Measurements from ENCODE around the gene ARSK. TPM values are rescaled to one million over a fixed set of nuclear protein-coding genes. Genes with fewer than 3 reads are reported as not detected.

ARSK gene
- total and polyA plus RNA-seq, 7 donors: 0.60 to 13.3 (median 6.7) TPM

DNA sequence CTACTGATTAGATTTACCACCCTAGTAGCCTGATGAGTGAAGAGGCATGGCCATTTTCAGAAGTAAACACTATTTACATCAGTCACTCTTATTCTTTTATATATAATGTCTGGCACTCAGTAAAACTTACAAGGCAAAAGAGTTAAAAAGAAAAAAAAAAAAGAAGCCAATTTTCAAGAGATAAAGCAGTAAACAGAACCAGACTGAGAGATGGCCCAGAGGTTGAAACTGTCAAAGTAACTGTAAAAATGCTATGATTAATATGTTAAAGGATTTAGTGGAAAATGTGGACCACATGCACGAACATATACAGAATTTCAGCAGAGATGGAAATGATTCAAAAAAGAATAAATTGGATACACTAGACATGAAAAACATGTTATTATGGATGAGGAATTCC lies 58.6 kb downstream of the ARSK start:
- DNase-seq: no peak
- Histone ChIP-seq H3K4me1 (no peaks in the 10 kb centered on the region), H3K27ac (no peak overlapping the region), H3K27me3 (peaks cover 0 to 13% (median 0%) of the 10 kb centered on the region in 3 donors), H3K9me3 (no peaks in the 10 kb centered on the region), H3K4me3 (no peak overlapping the region), H3K36me3 (no peaks in the 10 kb centered on the region)
- 92 to 95% methylated on average over 1 of the region's 1 CpG for whole genome bisulfite sequencing, 2 donors
- intact Hi-C loops (cut with DNase I): no loop called here
- no peak for TF ChIP-seq POLR2A (IDR thresholded peaks at IDR 0.05)
- TF ChIP-seq EP300 (IDR thresholded peaks at IDR 0.05): no peak
- TF ChIP-seq, protein P1, sequence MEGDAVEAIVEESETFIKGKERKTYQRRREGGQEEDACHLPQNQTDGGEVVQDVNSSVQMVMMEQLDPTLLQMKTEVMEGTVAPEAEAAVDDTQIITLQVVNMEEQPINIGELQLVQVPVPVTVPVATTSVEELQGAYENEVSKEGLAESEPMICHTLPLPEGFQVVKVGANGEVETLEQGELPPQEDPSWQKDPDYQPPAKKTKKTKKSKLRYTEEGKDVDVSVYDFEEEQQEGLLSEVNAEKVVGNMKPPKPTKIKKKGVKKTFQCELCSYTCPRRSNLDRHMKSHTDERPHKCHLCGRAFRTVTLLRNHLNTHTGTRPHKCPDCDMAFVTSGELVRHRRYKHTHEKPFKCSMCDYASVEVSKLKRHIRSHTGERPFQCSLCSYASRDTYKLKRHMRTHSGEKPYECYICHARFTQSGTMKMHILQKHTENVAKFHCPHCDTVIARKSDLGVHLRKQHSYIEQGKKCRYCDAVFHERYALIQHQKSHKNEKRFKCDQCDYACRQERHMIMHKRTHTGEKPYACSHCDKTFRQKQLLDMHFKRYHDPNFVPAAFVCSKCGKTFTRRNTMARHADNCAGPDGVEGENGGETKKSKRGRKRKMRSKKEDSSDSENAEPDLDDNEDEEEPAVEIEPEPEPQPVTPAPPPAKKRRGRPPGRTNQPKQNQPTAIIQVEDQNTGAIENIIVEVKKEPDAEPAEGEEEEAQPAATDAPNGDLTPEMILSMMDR (IDR thresholded peaks at IDR 0.05): no peak
- no peak for TF ChIP-seq POLR2AphosphoS5 (IDR thresholded peaks at IDR 0.05)

DNA sequence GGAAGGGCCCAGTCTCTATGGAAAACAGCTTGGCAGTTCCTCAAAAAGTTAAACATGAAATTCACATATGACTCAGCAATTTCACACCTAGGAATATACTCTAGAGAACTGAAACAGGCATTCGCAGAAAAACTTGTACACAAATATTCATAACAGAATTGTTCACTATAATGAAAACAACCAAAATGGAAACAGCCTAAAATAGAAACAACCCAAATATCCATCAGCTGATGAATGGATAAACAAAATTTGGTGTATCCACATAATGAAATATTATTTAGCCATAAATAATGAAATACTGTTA lies 60.2 kb downstream of the ARSK start:
- intact Hi-C loops (cut with DNase I): no loop called here
- TF ChIP-seq POLR2AphosphoS5 (IDR thresholded peaks at IDR 0.05): no peak
- TF ChIP-seq, protein P1 (IDR thresholded peaks at IDR 0.05): no peak
- TF ChIP-seq EP300 (IDR thresholded peaks at IDR 0.05): no peak
- TF ChIP-seq POLR2A (IDR thresholded peaks at IDR 0.05): no peak
- no peaks in the 10 kb centered on the region for H3K9me3 ChIP-seq
- 84 to 86% methylated on average over 1 of the region's 1 CpG for WGBS, 2 donors
- H3K36me3 ChIP-seq: no peaks in the 10 kb centered on the region
- DNase-seq: no peak
- peaks cover 0 to 29% (median 0%) of the 10 kb centered on the region in 3 donors for H3K27me3 ChIP-seq
- no peak overlapping the region for H3K27ac ChIP-seq
- peaks cover 0 to 12% (median 9%) of the 10 kb centered on the region in 4 donors for H3K4me1 ChIP-seq
- no peak overlapping the region for H3K4me3 ChIP-seq

DNA sequence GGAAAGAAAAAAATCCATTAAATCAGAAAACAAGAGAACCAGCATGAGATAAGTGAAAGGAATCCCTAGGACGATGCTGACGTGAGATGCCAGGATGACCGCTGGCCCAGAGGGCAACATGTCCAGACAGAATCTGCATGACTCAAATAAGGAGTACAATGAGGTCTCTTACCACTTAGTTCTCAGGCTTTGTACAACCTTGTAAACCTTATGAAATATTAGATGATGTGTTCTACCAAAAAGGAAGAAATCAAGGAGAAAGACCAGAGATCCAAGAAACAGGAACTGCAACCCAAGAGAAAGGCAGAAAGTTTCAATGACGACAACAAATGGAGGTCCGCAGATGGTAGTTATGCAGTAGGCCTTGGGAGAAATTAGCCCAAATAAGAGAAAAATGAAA lies 62.2 kb downstream of the ARSK start:
- H3K36me3 ChIP-seq: no peaks in the 10 kb centered on the region
- H3K4me3 ChIP-seq: no peak overlapping the region
- H3K27me3 ChIP-seq: peaks cover 0 to 42% (median 5%) of the 10 kb centered on the region in 3 donors
- TF ChIP-seq, protein P1 (IDR thresholded peaks at IDR 0.05): no peak
- no peak for TF ChIP-seq EP300 (IDR thresholded peaks at IDR 0.05)
- peaks cover 0 to 26% (median 21%) of the 10 kb centered on the region in 4 donors for H3K4me1 ChIP-seq
- 87 to 96% methylated on average over 5 of the region's 5 CpGs for WGBS, 2 donors
- intact Hi-C loops (cut with DNase I): no loop called here
- no peak overlapping the region for H3K27ac ChIP-seq
- H3K9me3 ChIP-seq: no peaks in the 10 kb centered on the region
- no peak for DNase-seq

DNA sequence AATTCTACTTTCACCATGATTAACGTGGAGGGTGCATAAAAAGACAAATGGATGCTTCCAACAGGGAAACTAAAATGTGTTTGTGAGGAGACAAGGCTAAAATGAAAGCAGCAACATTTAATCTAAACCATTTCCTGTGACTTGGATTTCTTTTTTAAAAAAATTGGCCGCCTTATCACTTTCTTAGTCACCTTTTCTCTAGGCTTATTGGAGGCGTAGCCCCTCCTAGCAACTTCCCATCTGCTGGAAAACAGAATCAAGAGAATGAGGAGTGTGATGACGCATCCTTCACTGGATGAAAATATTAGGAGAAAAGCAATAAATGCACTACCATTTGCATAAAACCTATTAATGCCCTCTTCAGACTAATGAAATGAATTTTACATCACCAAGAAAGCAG lies 64.2 kb downstream of the ARSK start:
- no peak for DNase-seq
- Histone ChIP-seq H3K36me3 (no peaks in the 10 kb centered on the region), H3K9me3 (no peaks in the 10 kb centered on the region), H3K4me3 (no peak overlapping the region), H3K27me3 (peaks cover 0 to 42% (median 5%) of the 10 kb centered on the region in 3 donors), H3K4me1 (peaks cover 0 to 26% (median 21%) of the 10 kb centered on the region in 4 donors), H3K27ac (no peak overlapping the region)
- intact Hi-C loops (cut with DNase I): no loop called here
- 86 to 90% methylated on average over 4 of the region's 4 CpGs for whole genome bisulfite sequencing, 2 donors
- TF ChIP-seq, protein P1 (IDR thresholded peaks at IDR 0.05): no peak
- no peak for TF ChIP-seq POLR2AphosphoS5 (IDR thresholded peaks at IDR 0.05)
- no peak for TF ChIP-seq EP300 (IDR thresholded peaks at IDR 0.05)
- TF ChIP-seq POLR2A (IDR thresholded peaks at IDR 0.05): no peak

DNA sequence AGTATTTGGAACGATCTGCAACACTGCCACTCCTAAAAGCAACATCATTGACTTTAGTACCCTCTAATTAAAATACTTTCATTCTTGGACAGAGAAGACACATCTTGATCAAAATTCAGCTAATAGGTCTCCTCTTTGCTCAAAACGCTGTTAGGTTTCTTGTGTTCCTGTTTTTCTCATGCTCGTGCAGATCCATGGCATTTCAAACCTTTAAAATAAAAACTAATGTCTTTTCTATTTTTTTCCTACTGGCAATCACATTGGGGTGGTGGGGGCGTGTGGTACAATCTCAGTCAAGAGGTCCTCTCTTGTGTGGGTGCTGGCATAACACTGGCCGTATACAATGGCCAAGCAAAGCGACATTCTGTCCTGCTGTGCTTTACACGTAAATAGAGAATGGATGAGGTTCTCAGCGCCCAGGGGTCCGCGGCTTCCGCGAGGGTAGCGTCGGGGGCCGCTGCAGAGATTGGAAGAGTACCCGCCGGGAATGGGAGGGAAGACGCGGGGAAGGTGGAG lies 64.7 kb downstream of the ARSK start:
- Histone ChIP-seq H3K9me3 (no peaks in the 10 kb centered on the region), H3K27me3 (peaks cover 0 to 42% (median 5%) of the 10 kb centered on the region in 3 donors), H3K27ac (no peak overlapping the region), H3K36me3 (no peaks in the 10 kb centered on the region), H3K4me3 (peak overlapping the region in 3 of 4 donors; percentile 46 to 56 (median 52)), H3K4me1 (peaks cover 0 to 26% (median 21%) of the 10 kb centered on the region in 4 donors)
- DNase-seq: no peak
- TF ChIP-seq POLR2AphosphoS5 (IDR thresholded peaks at IDR 0.05): no peak
- TF ChIP-seq POLR2A (IDR thresholded peaks at IDR 0.05): no peak
- TF ChIP-seq, protein P1 (IDR thresholded peaks at IDR 0.05): no peak
- TF ChIP-seq EP300 (IDR thresholded peaks at IDR 0.05): no peak
- 9 to 12% methylated on average over 19 of the region's 19 CpGs for WGBS, 2 donors
- intact Hi-C loops (cut with DNase I): no loop called here

All from sigmoid colon (tissue), 7 donors.